Coronary artery (tissue), 2 donors: Measurements from ENCODE around the gene NKAIN2.

ENCODE experiments used
- DNase-seq: peaks from one replicate; pipeline ENCODE4 v3.0.0-alpha.2; 2017; ENCODE audit warnings: low spot score
- H3K27ac ChIP-seq, 2 donors: fragments of 200-600 bp; sonication (generic); one replicate each; pipeline ENCODE4 v1.5.1; 2016 to 2019
- H3K4me3 ChIP-seq: fragments of 200-600 bp; sonication (generic); 2 replicates; pipeline ENCODE4 v1.5.1; 2016; ENCODE audit warnings: mild to moderate bottlenecking, moderate library complexity
- TF ChIP-seq, protein P1 (sequence below): fragments of 200-600 bp; sonication (generic); IDR thresholded peaks from one replicate; pipeline ENCODE4 v1.5.1; 2019; ENCODE audit warnings: antibody characterized with exemption

Gene NKAIN2

DNA sequence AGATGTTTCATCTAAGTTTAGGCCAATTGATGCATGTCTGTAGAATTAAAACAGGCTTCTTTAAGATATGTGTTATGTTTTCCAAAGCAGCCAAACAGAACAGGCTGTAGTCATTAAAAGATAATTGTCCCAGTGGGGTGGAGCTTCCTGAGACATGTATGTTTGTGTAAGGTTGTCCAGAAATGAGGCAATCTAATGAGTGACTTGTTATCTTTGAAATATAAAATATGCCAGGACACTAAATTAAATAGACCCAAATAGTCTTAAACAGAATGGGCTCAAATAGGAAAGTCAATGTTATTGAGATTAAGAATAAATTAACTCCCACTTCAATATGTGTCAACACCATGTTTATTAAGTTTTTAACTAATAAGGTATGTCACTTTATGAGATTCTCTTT, 953.9 kb downstream of the NKAIN2 start:
- TF ChIP-seq, protein P1, sequence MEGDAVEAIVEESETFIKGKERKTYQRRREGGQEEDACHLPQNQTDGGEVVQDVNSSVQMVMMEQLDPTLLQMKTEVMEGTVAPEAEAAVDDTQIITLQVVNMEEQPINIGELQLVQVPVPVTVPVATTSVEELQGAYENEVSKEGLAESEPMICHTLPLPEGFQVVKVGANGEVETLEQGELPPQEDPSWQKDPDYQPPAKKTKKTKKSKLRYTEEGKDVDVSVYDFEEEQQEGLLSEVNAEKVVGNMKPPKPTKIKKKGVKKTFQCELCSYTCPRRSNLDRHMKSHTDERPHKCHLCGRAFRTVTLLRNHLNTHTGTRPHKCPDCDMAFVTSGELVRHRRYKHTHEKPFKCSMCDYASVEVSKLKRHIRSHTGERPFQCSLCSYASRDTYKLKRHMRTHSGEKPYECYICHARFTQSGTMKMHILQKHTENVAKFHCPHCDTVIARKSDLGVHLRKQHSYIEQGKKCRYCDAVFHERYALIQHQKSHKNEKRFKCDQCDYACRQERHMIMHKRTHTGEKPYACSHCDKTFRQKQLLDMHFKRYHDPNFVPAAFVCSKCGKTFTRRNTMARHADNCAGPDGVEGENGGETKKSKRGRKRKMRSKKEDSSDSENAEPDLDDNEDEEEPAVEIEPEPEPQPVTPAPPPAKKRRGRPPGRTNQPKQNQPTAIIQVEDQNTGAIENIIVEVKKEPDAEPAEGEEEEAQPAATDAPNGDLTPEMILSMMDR = no peak
- no peak for DNase-seq
- Histone ChIP-seq H3K27ac (no peak overlapping the region), H3K4me3 (no peak overlapping the region)

DNA sequence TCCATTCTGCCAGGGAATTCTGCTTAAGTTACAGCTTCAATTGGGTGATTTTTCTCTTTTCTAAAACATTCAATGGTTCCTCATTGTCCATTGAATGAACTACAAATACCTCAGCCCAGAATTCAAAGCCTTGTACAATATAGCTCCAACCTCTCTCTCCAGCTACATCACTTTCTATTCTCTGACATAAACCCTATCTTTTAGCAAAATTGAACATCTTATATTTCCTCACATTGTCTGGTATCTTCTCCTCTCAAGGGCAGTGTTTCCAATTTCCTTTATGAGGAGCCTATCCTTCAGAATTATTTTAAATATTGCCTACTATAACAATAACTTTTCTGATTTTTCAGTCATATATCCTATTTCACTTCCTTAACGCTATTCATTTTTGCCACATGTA, 955.0 kb downstream of the NKAIN2 start:
- Histone ChIP-seq H3K4me3 (no peak overlapping the region), H3K27ac (no peak overlapping the region)
- no peak for DNase-seq
- TF ChIP-seq, protein P1 = no peak

DNA sequence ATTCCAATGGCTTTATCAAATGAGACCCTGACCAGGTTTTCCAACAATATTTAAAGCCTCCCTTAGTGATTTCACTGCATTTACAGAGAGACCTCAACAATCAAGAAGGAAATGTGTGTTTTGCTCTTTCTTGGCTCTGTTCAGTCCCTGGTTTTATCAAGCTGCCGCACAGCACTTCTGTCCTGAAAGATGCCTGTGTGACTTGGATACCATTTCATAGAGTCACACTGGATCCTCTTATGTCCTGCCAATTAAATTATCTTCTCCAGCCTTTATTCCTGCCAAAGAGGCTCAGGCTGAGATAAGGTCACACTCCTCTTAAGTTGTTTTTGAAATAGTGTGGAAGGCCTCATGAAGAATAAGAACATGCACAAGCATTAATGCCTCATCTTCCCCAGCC, 961.6 kb downstream of the NKAIN2 start:
- TF ChIP-seq, protein P1 = no peak
- no peak overlapping the region for H3K27ac ChIP-seq
- H3K4me3 ChIP-seq = no peak overlapping the region
- DNase-seq = no peak

DNA sequence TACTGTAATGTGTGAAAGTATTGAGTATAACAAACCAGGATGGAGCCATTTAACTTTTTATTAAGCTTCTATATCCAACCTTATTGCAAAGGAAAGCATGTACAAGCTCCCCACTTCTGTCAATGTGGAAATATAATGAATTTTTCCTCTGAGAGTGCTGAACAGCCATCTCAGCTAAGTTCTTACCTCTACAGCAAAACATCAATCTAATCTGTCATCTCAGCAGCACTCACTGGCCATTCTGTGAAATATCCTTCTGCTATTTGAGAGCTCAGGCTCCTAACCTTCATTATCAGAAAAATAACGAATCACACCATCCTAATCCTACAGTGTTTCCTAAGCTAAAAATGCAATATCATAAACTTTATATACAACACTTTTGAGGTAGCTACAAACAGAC, 964.6 kb downstream of the NKAIN2 start:
- Histone ChIP-seq H3K4me3 (no peak overlapping the region), H3K27ac (no peak overlapping the region)
- no peak for DNase-seq
- TF ChIP-seq, protein P1 = no peak

- no peak for DNase-seq
- Histone ChIP-seq H3K4me3 (no peak overlapping the region), H3K27ac (no peak overlapping the region)
- TF ChIP-seq, protein P1 = no peak
These were observed 966.3 kb downstream of the NKAIN2 start for GRCh38 chr6:124769811-124770544.

GRCh38 chr6:124770784-124771183, 967.1 kb downstream of the NKAIN2 start:
- no peak for DNase-seq
- TF ChIP-seq, protein P1 = no peak

GRCh38 chr6:124772733-124773319, 969.2 kb downstream of the NKAIN2 start:
- Histone ChIP-seq H3K27ac (no peak overlapping the region), H3K4me3 (no peak overlapping the region)
- TF ChIP-seq, protein P1 = no peak
- DNase-seq = no peak

More at GRCh38 chr6:124770784-124771183, 967.1 kb downstream of the NKAIN2 start:
- Histone ChIP-seq H3K27ac (no peak overlapping the region), H3K4me3 (no peak overlapping the region)
